HG03354 (cell line): Measurements from ENCODE around the gene RPS6KA4.

Source experiments
- ATAC-seq: cut with Tn5 transposase; IDR thresholded peaks from one replicate; pipeline ENCODE4 v1.9.1; 2021; ENCODE audit warnings: mild to moderate bottlenecking; ENCODE audit not compliant: unreplicated experiment, poor library complexity, severe bottlenecking

RPS6KA4 gene

GRCh38 chr11:64359712-64360445 is 917 bp downstream of the RPS6KA4 start:
- ATAC-seq: no peak

GRCh38 chr11:64360448-64360921 is 1.5 kb downstream of the RPS6KA4 start:
- ATAC-seq: no peak

GRCh38 chr11:64361659-64362058 is 2.7 kb downstream of the RPS6KA4 start:
- no peak for ATAC-seq

GRCh38 chr11:64362339-64362738 is 3.4 kb downstream of the RPS6KA4 start:
- no peak for ATAC-seq

GRCh38 chr11:64364435-64364834 is 5.5 kb downstream of the RPS6KA4 start:
- no peak for ATAC-seq

- no peak for ATAC-seq
Measured at GRCh38 chr11:64364911-64365310, 5.9 kb downstream of the RPS6KA4 start.

- ATAC-seq: no peak
Measured at GRCh38 chr11:64366751-64367150, 7.8 kb downstream of the RPS6KA4 start.

- no peak for ATAC-seq
Measured at GRCh38 chr11:64367931-64368672, 9.1 kb downstream of the RPS6KA4 start.

- no peak for ATAC-seq
Measured at GRCh38 chr11:64368673-64369074, 9.7 kb downstream of the RPS6KA4 start.

- ATAC-seq: no peak
Measured at GRCh38 chr11:64369440-64370421, 10.8 kb downstream of the RPS6KA4 start.

- no peak for ATAC-seq
Measured at GRCh38 chr11:64371201-64371600, 12.2 kb downstream of the RPS6KA4 start.

- no peak for ATAC-seq
Measured at GRCh38 chr11:64372021-64372420, 13.1 kb downstream of the RPS6KA4 start.

- ATAC-seq: no peak
Measured at GRCh38 chr11:64372802-64373597, 14.0 kb downstream of the RPS6KA4 start.

GRCh38 chr11:64373598-64373974 is 14.6 kb downstream of the RPS6KA4 start:
- ATAC-seq: no peak

- no peak for ATAC-seq
Measured at GRCh38 chr11:64376071-64376470, 17.1 kb downstream of the RPS6KA4 start.

GRCh38 chr11:64378335-64378880 is 19.4 kb downstream of the RPS6KA4 start:
- no peak for ATAC-seq

- no peak for ATAC-seq
Measured at GRCh38 chr11:64379160-64379559, 20.2 kb downstream of the RPS6KA4 start.

- no peak for ATAC-seq
Measured at GRCh38 chr11:64379817-64380709, 21.1 kb downstream of the RPS6KA4 start.
